ENCODE results near the gene SUN1.

The SUN1 gene

GRCh38 chr7:820341-820740, 11.9 kb upstream of the SUN1 start:
- no peak for TF ChIP-seq POLR2A (IDR thresholded peaks at IDR 0.05; ENCODE audit: extremely low read depth, insufficient read length)
- TF ChIP-seq MYC (IDR thresholded peaks at IDR 0.05; ENCODE audit: low read depth, low read length), result no peak
- TF ChIP-seq CTCF (IDR thresholded peaks at IDR 0.05; ENCODE audit: low read depth, low read length), result no peak
- TF ChIP-seq MAX (IDR thresholded peaks at IDR 0.05; ENCODE audit: low read depth, low read length), result no peak
- no peak for DNase-seq (ENCODE audit: low read depth)
- H3K4me3 ChIP-seq (ENCODE audit: low read depth, low read length), result no peak overlapping the region

GRCh38 chr7:821688-822087, 10.6 kb upstream of the SUN1 start:
- H3K4me3 ChIP-seq (ENCODE audit: low read depth, low read length), result no peak overlapping the region
- TF ChIP-seq CTCF (IDR thresholded peaks at IDR 0.05; ENCODE audit: low read depth, low read length) (no peak), MYC (IDR thresholded peaks at IDR 0.05; ENCODE audit: low read depth, low read length) (no peak), MAX (IDR thresholded peaks at IDR 0.05; ENCODE audit: low read depth, low read length) (no peak), POLR2A (IDR thresholded peaks at IDR 0.05; ENCODE audit: extremely low read depth, insufficient read length) (no peak)
- no peak for DNase-seq (ENCODE audit: low read depth)

GRCh38 chr7:822692-823276, 9.5 kb upstream of the SUN1 start:
- DNase-seq (ENCODE audit: low read depth), result no peak
- TF ChIP-seq MAX (IDR thresholded peaks at IDR 0.05; ENCODE audit: low read depth, low read length) (no peak), CTCF (IDR thresholded peaks at IDR 0.05; ENCODE audit: low read depth, low read length) (peak; percentile 20), MYC (IDR thresholded peaks at IDR 0.05; ENCODE audit: low read depth, low read length) (no peak), POLR2A (IDR thresholded peaks at IDR 0.05; ENCODE audit: extremely low read depth, insufficient read length) (no peak)
- H3K4me3 ChIP-seq (ENCODE audit: low read depth, low read length), result no peak overlapping the region

GRCh38 chr7:823649-824048, 8.6 kb upstream of the SUN1 start:
- H3K4me3 ChIP-seq (ENCODE audit: low read depth, low read length), result no peak overlapping the region
- DNase-seq (ENCODE audit: low read depth), result no peak
- TF ChIP-seq MAX (IDR thresholded peaks at IDR 0.05; ENCODE audit: low read depth, low read length) (no peak), MYC (IDR thresholded peaks at IDR 0.05; ENCODE audit: low read depth, low read length) (no peak), POLR2A (IDR thresholded peaks at IDR 0.05; ENCODE audit: extremely low read depth, insufficient read length) (no peak), CTCF (IDR thresholded peaks at IDR 0.05; ENCODE audit: low read depth, low read length) (no peak)

GRCh38 chr7:824081-824480, 8.2 kb upstream of the SUN1 start:
- no peak for TF ChIP-seq CTCF (IDR thresholded peaks at IDR 0.05; ENCODE audit: low read depth, low read length)
- no peak for TF ChIP-seq POLR2A (IDR thresholded peaks at IDR 0.05; ENCODE audit: extremely low read depth, insufficient read length)
- no peak for TF ChIP-seq MAX (IDR thresholded peaks at IDR 0.05; ENCODE audit: low read depth, low read length)
- TF ChIP-seq MYC (IDR thresholded peaks at IDR 0.05; ENCODE audit: low read depth, low read length), result no peak
- no peak overlapping the region for H3K4me3 ChIP-seq (ENCODE audit: low read depth, low read length)
- no peak for DNase-seq (ENCODE audit: low read depth)

Measured in NB4 (cell line).